Stimulated activated CD8-positive, alpha-beta memory T cell treated with anti-CD3 and anti-CD28 coated beads, Interleukin-4, amount 100 ng/mL, for 1 hour (primary cell): Measurements from ENCODE around the gene CAMK1D.

Source experiments
- DNase-seq, 2 donors: peaks; one replicate each; pipeline ENCODE4 v3.0.0-alpha.2; 2020; ENCODE audit warnings: low read depth in 2 of 2, low spot score in 1 of 2

The CAMK1D gene

GRCh38 chr10:12782537-12782936 is 433.2 kb downstream of the CAMK1D start:
- DNase-seq = no peak

GRCh38 chr10:12783293-12783692 is 433.9 kb downstream of the CAMK1D start:
- no peak for DNase-seq

- DNase-seq = no peak
Measured at GRCh38 chr10:12784646-12785045, 435.3 kb downstream of the CAMK1D start.

GRCh38 chr10:12785415-12785831 is 436.1 kb downstream of the CAMK1D start:
- no peak for DNase-seq

- no peak for DNase-seq
Measured at GRCh38 chr10:12787297-12787696, 437.9 kb downstream of the CAMK1D start.

- no peak for DNase-seq
Measured at GRCh38 chr10:12788277-12788676, 438.9 kb downstream of the CAMK1D start.

GRCh38 chr10:12790270-12790669 is 440.9 kb downstream of the CAMK1D start:
- DNase-seq = no peak

- no peak for DNase-seq
Measured at GRCh38 chr10:12791728-12792127, 442.4 kb downstream of the CAMK1D start.

- no peak for DNase-seq
Measured at GRCh38 chr10:12792889-12793556, 443.7 kb downstream of the CAMK1D start.

GRCh38 chr10:12795315-12796110 is 446.2 kb downstream of the CAMK1D start:
- no peak for DNase-seq

GRCh38 chr10:12796401-12797160 is 447.2 kb downstream of the CAMK1D start:
- no peak for DNase-seq

GRCh38 chr10:12797471-12798262 is 448.3 kb downstream of the CAMK1D start:
- DNase-seq = no peak

GRCh38 chr10:12799144-12799543 is 449.8 kb downstream of the CAMK1D start:
- no peak for DNase-seq

GRCh38 chr10:12799714-12800113 is 450.4 kb downstream of the CAMK1D start:
- no peak for DNase-seq

GRCh38 chr10:12800302-12800701 is 451.0 kb downstream of the CAMK1D start:
- no peak for DNase-seq

- DNase-seq = no peak
Measured at GRCh38 chr10:12801214-12802087, 452.1 kb downstream of the CAMK1D start.

GRCh38 chr10:12803776-12804175 is 454.4 kb downstream of the CAMK1D start:
- DNase-seq = no peak

- DNase-seq = no peak
Measured at GRCh38 chr10:12806228-12807095, 457.1 kb downstream of the CAMK1D start.

GRCh38 chr10:12807096-12807755 is 457.9 kb downstream of the CAMK1D start:
- no peak for DNase-seq
